OCI-LY1 (cell line): ENCODE measurements around the gene CARD11.

ENCODE experiments used
- EZH2 ChIP-seq: fragments of 200-600 bp; sonication (generic), shearing (Covaris generic); IDR thresholded peaks from 2 replicates; pipeline ENCODE4 v1.8.0; 2017; ENCODE audit warnings: borderline replicate concordance, mixed run types, mild to moderate bottlenecking, antibody characterized with exemption, low read length, moderate library complexity, mixed read lengths
- TF ChIP-seq, protein P1 (sequence below): fragments of 200-600 bp; sonication (generic), shearing (Covaris generic); IDR thresholded peaks from 2 replicates; pipeline ENCODE4 v1.5.1; 2017; ENCODE audit warnings: mild to moderate bottlenecking, antibody characterized with exemption, low read length, moderate library complexity, mixed read lengths

DNA sequence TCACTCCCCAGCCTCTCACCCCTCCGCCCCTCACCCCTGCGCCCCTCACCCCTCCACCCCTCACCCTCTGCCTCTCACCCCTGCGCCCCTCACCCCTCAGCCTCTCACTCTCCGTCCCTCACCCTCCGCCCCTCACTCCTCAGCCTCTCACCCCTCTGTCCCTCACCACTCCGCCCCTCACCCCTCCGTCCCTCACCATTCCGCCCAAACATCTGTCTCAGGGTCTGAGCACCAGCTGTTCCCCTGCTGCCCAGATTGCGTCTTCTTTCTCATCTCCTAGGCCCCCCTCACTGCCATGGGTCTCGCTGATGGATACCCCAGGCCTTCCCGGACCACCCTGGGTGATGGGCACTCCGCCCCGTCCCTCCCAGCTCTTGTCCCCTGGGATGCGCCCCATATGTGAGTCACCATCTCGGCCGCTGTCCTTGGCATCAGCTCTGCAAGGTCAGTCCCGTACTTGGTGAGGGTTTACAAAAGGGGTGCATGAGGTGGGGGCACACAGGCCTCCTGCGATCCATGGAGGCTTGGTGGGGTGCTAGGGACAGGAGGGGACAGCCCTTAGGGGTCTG, 134.1 kb downstream of the CARD11 start:
- TF ChIP-seq, protein P1, sequence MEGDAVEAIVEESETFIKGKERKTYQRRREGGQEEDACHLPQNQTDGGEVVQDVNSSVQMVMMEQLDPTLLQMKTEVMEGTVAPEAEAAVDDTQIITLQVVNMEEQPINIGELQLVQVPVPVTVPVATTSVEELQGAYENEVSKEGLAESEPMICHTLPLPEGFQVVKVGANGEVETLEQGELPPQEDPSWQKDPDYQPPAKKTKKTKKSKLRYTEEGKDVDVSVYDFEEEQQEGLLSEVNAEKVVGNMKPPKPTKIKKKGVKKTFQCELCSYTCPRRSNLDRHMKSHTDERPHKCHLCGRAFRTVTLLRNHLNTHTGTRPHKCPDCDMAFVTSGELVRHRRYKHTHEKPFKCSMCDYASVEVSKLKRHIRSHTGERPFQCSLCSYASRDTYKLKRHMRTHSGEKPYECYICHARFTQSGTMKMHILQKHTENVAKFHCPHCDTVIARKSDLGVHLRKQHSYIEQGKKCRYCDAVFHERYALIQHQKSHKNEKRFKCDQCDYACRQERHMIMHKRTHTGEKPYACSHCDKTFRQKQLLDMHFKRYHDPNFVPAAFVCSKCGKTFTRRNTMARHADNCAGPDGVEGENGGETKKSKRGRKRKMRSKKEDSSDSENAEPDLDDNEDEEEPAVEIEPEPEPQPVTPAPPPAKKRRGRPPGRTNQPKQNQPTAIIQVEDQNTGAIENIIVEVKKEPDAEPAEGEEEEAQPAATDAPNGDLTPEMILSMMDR = no peak
- TF ChIP-seq EZH2 = no peak
